A549 (cell line): Measurements from ENCODE around the gene CISH. TPM values are rescaled to one million over a fixed set of nuclear protein-coding genes. Genes with fewer than 3 reads are reported as not detected.

Experiments used
- ATAC-seq, 2 experiments: fragments of 200-7000 bp in 1 of 2; fragments of >200 bp in 1 of 2; cut with Nextera tagmentation in 1 of 2; cut with Tn5 transposase in 1 of 2; 3 replicates each; pipeline versions ENCODE4 v1.8.0 to v1.9.1; 2018 to 2020; ENCODE audit warnings: mild to moderate bottlenecking in 1 of 2, moderate library complexity in 1 of 2
- CTCF ChIA-PET: fragments of 300-600 bp; sonication (Branson Sonifier 250); formaldehyde crosslinking; extraction: SDS; loops from one replicate; lab custom pipeline; 2021; ENCODE audit warnings: antibody characterized with exemption, inconsistent platforms; lab: Yijun Ruan, JAX
- POLR2A ChIA-PET: fragments of 350-600 bp; formaldehyde crosslinking; extraction: SDS; loops from one replicate; lab custom pipeline; 2021; ENCODE audit warnings: antibody characterized with exemption, inconsistent platforms; lab: Yijun Ruan, JAX
- DNase-seq, 2 experiments: peaks; one replicate each; pipeline versions ENCODE4 v3.0.0 to v3.0.0-alpha.2; 2011 to 2016; ENCODE audit warnings: low read depth in 1 of 2, low spot score in 1 of 2
- FAIRE-seq: peaks from 2 replicates; lab custom pipeline; 2011; peaks lifted over from hg19 to GRCh38; lab: Jason Lieb, UNC
- H3K27ac ChIP-seq, 2 experiments: fragments of >200 bp; sonication (Bioruptor Twin); formaldehyde crosslinking; 3 replicates each; pipeline ENCODE4 v1.5.1; 2016 to 2017
- H3K4me1 ChIP-seq: fragments of >200 bp; sonication (Bioruptor Twin); formaldehyde crosslinking; 3 replicates; pipeline ENCODE4 v1.6.1; 2016
- H3K4me2 ChIP-seq: fragments of >200 bp; sonication (Bioruptor Twin); formaldehyde crosslinking; 3 replicates; pipeline ENCODE4 v1.6.1; 2016
- H3K4me3 ChIP-seq: fragments of >200 bp; sonication (Bioruptor Twin); formaldehyde crosslinking; 3 replicates; pipeline ENCODE4 v1.5.1; 2016
- H3K9me3 ChIP-seq: fragments of >200 bp; sonication (Bioruptor Twin); formaldehyde crosslinking; 3 replicates; pipeline ENCODE4 v1.6.1; 2016
- CEBPB ChIP-seq, 2 experiments: fragments of >200 bp in 1 of 2; sonication (Bioruptor Twin) in 1 of 2; formaldehyde crosslinking in 1 of 2; IDR thresholded peaks; 2 replicates each; pipeline ENCODE4 v1.6.1; 2012 to 2016
- CHD4 ChIP-seq: fragments of 200-600 bp; sonication (generic); IDR thresholded peaks from 2 replicates; pipeline ENCODE4 v1.6.1; 2016; ENCODE audit warnings: antibody characterized with exemption, mild to moderate bottlenecking, borderline replicate concordance
- EHF ChIP-seq: fragments of 250-450 bp; sonication (Bioruptor Pico); IDR thresholded peaks from 2 replicates; pipeline ENCODE4 v1.5.0; 2020; ENCODE audit warnings: mild to moderate bottlenecking
- FOSL2 ChIP-seq, 2 experiments: fragments of 450-650 bp in 1 of 2; fragments of >200 bp in 1 of 2; sonication (Bioruptor Twin) in 1 of 2; formaldehyde crosslinking; IDR thresholded peaks; 2 replicates each; pipeline versions ENCODE4 v1.5.0 to v1.6.1; 2016 to 2020; ENCODE audit warnings: mild to moderate bottlenecking in 1 of 2, moderate library complexity in 1 of 2
- GATA3 ChIP-seq: IDR thresholded peaks from 2 replicates; pipeline ENCODE4 v1.6.1; 2012; ENCODE audit warnings: borderline replicate concordance
- HES2 ChIP-seq: fragments of >200 bp; sonication (Bioruptor Twin); formaldehyde crosslinking; IDR thresholded peaks from 2 replicates; pipeline ENCODE4 v1.6.1; 2016
- HOXA7 ChIP-seq: fragments of 250-450 bp; sonication (Bioruptor Pico); IDR thresholded peaks from 2 replicates; pipeline ENCODE4 v1.5.0; 2020; ENCODE audit warnings: mild to moderate bottlenecking, moderate library complexity
- NPAS2 ChIP-seq: fragments of 250-450 bp; sonication (Bioruptor Pico); IDR thresholded peaks from 2 replicates; pipeline ENCODE4 v1.8.0; 2022; ENCODE audit warnings: mild to moderate bottlenecking, moderate library complexity, borderline replicate concordance
- RARB ChIP-seq: fragments of 250-450 bp; sonication (Bioruptor Pico); IDR thresholded peaks from 2 replicates; pipeline ENCODE4 v1.8.0; 2021; ENCODE audit warnings: mild to moderate bottlenecking, moderate library complexity
- RFX5 ChIP-seq: fragments of 450-650 bp; IDR thresholded peaks from 2 replicates; pipeline ENCODE4 v1.7.1; 2014; ENCODE audit warnings: antibody characterized with exemption, mild to moderate bottlenecking, moderate library complexity
- WGBS: methylation state at CpG from one replicate; pipeline ENCODE4 v1.1.6; 2017; ENCODE audit errors: missing lambda C conversion rate; 5-methylcytosine and 5-hydroxymethylcytosine counted together
- polyA plus RNA-seq, 4 experiments: library from polyadenylated mRNA; depleted of rRNA in 3 of 4; stranded (reverse); fragments of >200 nt; fragmentation: RNase III in 1 of 4; extraction: RNeasy Plus Mini Kit Qiagen cat#74134 plus additional on column Dnase treatment in 1 of 4; gene quantifications; 2 replicates in 3 of 4; 3 replicates in 1 of 4; pipeline ENCODE4 v1.2.3, GENCODE V29; 2011 to 2017
- TF ChIP-seq, protein P1 (sequence below): IDR thresholded peaks from 2 replicates; pipeline ENCODE4 v1.6.1; 2012
- TF ChIP-seq, protein P2 (sequence below): fragments of 200-600 bp; sonication (generic); IDR thresholded peaks from 2 replicates; pipeline ENCODE4 v1.6.1; 2016; ENCODE audit warnings: antibody characterized with exemption, mild to moderate bottlenecking, moderate library complexity
- TF ChIP-seq, protein P3 (sequence below): IDR thresholded peaks from 2 replicates; pipeline ENCODE4 v1.6.1; 2012; ENCODE audit warnings: low read depth, borderline replicate concordance

Gene CISH
- polyA plus RNA-seq, 2 of the 4 experiments (the other 2 are of a cell fraction) = 0.43 to 0.68 TPM

DNA sequence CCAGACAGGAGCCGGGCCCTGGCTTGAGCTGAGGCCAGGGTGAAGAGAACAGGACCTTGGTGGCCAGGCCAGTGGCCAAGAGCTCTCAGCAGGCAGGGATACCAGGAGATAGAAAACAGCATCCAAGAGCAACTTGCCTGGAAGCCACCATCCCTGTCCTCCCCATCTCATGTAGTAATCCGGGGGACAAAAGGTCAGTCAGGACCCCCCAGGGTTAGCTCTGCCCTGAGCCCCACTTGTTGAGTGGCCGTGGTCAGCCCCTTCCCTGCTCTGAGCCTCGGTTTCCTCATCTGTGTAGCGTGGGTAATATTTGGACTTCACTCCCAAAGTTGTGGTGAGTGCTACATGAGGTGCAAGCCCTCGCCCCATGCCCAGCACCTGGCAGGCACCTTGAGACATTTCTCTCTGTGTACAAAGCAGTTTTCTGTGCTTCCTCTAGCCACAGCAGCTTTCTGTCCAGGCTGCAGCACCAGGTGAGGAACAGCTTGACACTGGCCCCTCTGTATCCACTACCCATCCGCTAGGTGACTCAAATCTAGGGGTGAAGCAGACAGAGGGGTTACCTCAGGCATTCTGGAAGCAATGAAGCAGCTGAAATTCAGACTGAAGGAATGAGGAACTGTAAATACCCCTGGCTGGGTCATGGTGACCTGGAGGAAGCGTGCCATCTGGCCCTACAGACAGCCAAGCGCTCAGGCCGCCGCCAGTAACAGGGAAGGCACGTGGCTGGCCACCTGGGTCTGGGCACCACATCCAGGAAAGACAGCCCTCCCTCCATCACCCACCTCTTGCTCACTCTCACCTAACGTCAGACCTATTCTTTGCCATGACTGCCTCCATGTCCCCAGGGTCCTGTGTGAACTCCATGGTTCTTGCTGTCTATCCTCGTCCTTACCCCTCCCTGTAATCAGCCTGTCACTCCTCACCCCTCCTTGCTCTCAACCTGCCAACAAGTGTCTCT lies 6.7 kb downstream of the CISH start:
- ATAC-seq (no peak), DNase-seq (no peak), FAIRE-seq (no peak)
- WGBS = 79% methylated on average over 12 of the region's 14 CpGs
- TF ChIP-seq CEBPB (IDR thresholded peaks at IDR 0.05) (no peak), NPAS2 (CRISPR knock-in tag) (no peak), EHF (no peak), FOSL2 (IDR thresholded peaks at IDR 0.05) (no peak), FOSL2 (CRISPR knock-in tag; IDR thresholded peaks at IDR 0.05) (no peak), GATA3 (no peak), HOXA7 (CRISPR knock-in tag) (no peak), RARB (CRISPR knock-in tag) (no peak), CHD4 (no peak)
- TF ChIP-seq, protein P1, sequence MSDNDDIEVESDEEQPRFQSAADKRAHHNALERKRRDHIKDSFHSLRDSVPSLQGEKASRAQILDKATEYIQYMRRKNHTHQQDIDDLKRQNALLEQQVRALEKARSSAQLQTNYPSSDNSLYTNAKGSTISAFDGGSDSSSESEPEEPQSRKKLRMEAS = no peak
- TF ChIP-seq, protein P2, sequence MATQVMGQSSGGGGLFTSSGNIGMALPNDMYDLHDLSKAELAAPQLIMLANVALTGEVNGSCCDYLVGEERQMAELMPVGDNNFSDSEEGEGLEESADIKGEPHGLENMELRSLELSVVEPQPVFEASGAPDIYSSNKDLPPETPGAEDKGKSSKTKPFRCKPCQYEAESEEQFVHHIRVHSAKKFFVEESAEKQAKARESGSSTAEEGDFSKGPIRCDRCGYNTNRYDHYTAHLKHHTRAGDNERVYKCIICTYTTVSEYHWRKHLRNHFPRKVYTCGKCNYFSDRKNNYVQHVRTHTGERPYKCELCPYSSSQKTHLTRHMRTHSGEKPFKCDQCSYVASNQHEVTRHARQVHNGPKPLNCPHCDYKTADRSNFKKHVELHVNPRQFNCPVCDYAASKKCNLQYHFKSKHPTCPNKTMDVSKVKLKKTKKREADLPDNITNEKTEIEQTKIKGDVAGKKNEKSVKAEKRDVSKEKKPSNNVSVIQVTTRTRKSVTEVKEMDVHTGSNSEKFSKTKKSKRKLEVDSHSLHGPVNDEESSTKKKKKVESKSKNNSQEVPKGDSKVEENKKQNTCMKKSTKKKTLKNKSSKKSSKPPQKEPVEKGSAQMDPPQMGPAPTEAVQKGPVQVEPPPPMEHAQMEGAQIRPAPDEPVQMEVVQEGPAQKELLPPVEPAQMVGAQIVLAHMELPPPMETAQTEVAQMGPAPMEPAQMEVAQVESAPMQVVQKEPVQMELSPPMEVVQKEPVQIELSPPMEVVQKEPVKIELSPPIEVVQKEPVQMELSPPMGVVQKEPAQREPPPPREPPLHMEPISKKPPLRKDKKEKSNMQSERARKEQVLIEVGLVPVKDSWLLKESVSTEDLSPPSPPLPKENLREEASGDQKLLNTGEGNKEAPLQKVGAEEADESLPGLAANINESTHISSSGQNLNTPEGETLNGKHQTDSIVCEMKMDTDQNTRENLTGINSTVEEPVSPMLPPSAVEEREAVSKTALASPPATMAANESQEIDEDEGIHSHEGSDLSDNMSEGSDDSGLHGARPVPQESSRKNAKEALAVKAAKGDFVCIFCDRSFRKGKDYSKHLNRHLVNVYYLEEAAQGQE = no peak
- no peaks in the 10 kb centered on the region for H3K9me3 ChIP-seq
- POLR2A ChIA-PET = interaction anchor here (1.7 kb wide), 1 partner anchor 36 kb away, joined by 5 read pairs; the partner anchor contains the start of gene HEMK1
- H3K27ac ChIP-seq = peak overlapping the region; percentile 30 to 68; a peak in 4 of 6 replicates
- H3K4me1 ChIP-seq = peaks cover 43% of the 10 kb centered on the region
- CTCF ChIA-PET = interaction anchor here (9.1 to 18.5 kb wide), 2 partner anchors 9 to 32 kb away, joined by 107 to 375 read pairs; partner anchors contain the start of genes C3orf18, CISH and HEMK1
- no peak overlapping the region for H3K4me3 ChIP-seq
- H3K4me2 ChIP-seq = peak overlapping the region; percentile 52; the same call in 1 of the 3 replicates

- CTCF ChIA-PET = interaction anchor here (9.1 to 18.5 kb wide), 2 partner anchors 10 to 31 kb away, joined by 107 to 375 read pairs; partner anchors contain the start of genes C3orf18, CISH and HEMK1
These were observed 7.4 kb downstream of the CISH start for GRCh38 chr3:50604110-50604621.

More at GRCh38 chr3:50604110-50604621, 7.4 kb downstream of the CISH start:
- Histone ChIP-seq H3K4me1 (peaks cover 48% of the 10 kb centered on the region), H3K4me3 (no peak overlapping the region), H3K9me3 (no peaks in the 10 kb centered on the region), H3K27ac (peak overlapping the region in 1 of 2 experiments; percentile 98; a peak in 1 of 6 replicates), H3K4me2 (no peak overlapping the region)
- no peak for FAIRE-seq
- TF ChIP-seq RFX5 (no peak), HES2 (no peak)
- TF ChIP-seq, protein P3, sequence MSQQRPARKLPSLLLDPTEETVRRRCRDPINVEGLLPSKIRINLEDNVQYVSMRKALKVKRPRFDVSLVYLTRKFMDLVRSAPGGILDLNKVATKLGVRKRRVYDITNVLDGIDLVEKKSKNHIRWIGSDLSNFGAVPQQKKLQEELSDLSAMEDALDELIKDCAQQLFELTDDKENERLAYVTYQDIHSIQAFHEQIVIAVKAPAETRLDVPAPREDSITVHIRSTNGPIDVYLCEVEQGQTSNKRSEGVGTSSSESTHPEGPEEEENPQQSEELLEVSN = no peak
- DNase-seq = no peak
- WGBS = 85% methylated on average over 5 of the region's 5 CpGs
- POLR2A ChIA-PET = no interaction called here
- ATAC-seq = no peak
